GM23338 (cell line): ENCODE data around the gene CIPC. TPM values are rescaled to one million over a fixed set of nuclear protein-coding genes. Genes with fewer than 3 reads are reported as not detected.

Source experiments
- ATAC-seq: fragments of 200-7000 bp; cut with Tn5 transposase; 3 replicates; pipeline ENCODE4 v1.9.1; 2020
- DNase-seq: peaks from one replicate; pipeline ENCODE4 v3.0.0-alpha.2; 2015; ENCODE audit warnings: low spot score
- H2AFZ ChIP-seq: fragments of 200-600 bp; sonication (generic); 2 replicates; pipeline ENCODE4 v1.8.0; 2016; ENCODE audit warnings: antibody characterized with exemption, mild to moderate bottlenecking, moderate library complexity
- H3F3A ChIP-seq: fragments of 200-600 bp; sonication (generic); replicated peaks from 2 replicates; pipeline ENCODE4 v1.8.0; 2017; ENCODE audit warnings: antibody characterized with exemption, mixed run types, low read depth
- H3K27ac ChIP-seq: fragments of 200-600 bp; sonication (generic); 2 replicates; pipeline ENCODE4 v1.6.1; 2016; ENCODE audit warnings: low read depth
- H3K27me3 ChIP-seq: fragments of 200-600 bp; sonication (generic); 2 replicates; pipeline ENCODE4 v1.8.0; 2016; ENCODE audit warnings: mild to moderate bottlenecking, mixed run types, moderate library complexity; ENCODE audit not compliant: insufficient read depth
- H3K36me3 ChIP-seq: fragments of 200-600 bp; sonication (generic); 2 replicates; pipeline ENCODE4 v1.8.0; 2016; ENCODE audit warnings: mild to moderate bottlenecking; ENCODE audit not compliant: insufficient read depth
- H3K4me1 ChIP-seq: fragments of 200-600 bp; sonication (generic); 2 replicates; pipeline ENCODE4 v1.8.0; 2016; ENCODE audit warnings: mild to moderate bottlenecking, moderate library complexity; ENCODE audit not compliant: insufficient read depth
- H3K4me2 ChIP-seq: fragments of 200-600 bp; sonication (generic); 2 replicates; pipeline ENCODE4 v1.7.1; 2017; ENCODE audit warnings: mixed run types
- H3K4me3 ChIP-seq: fragments of 200-600 bp; sonication (generic); 2 replicates; pipeline ENCODE4 v1.6.1; 2016; ENCODE audit warnings: mixed run types
- H3K79me2 ChIP-seq: fragments of 200-600 bp; sonication (generic); replicated peaks from 2 replicates; pipeline ENCODE4 v1.8.0; 2017; ENCODE audit warnings: mild to moderate bottlenecking; ENCODE audit not compliant: insufficient read depth
- H3K9me2 ChIP-seq: fragments of 200-600 bp; sonication (generic); 2 replicates; pipeline ENCODE4 v1.8.0; 2017; ENCODE audit not compliant: insufficient read depth
- H4K20me1 ChIP-seq: fragments of 200-600 bp; sonication (generic); replicated peaks from 2 replicates; pipeline ENCODE4 v1.8.0; 2017; ENCODE audit warnings: mild to moderate bottlenecking; ENCODE audit not compliant: insufficient read depth
- H3K27ac Mint-ChIP-seq: 2 replicates; pipeline ENCODE4 v1.8.0; 2020; ENCODE audit warnings: inconsistent platforms, mild to moderate bottlenecking, moderate library complexity, mixed read lengths
- H3K27me3 Mint-ChIP-seq: 3 replicates; pipeline ENCODE4 v1.8.0; 2022; ENCODE audit warnings: low read depth, mild to moderate bottlenecking, moderate library complexity, mixed read lengths, inconsistent platforms; ENCODE audit not compliant: insufficient read depth, poor library complexity
- H3K36me3 Mint-ChIP-seq: 3 replicates; pipeline ENCODE4 v1.8.0; 2021; ENCODE audit warnings: low read depth, mild to moderate bottlenecking, inconsistent platforms, moderate library complexity, mixed read lengths
- H3K4me1 Mint-ChIP-seq: 3 replicates; pipeline ENCODE4 v1.8.0; 2020; ENCODE audit warnings: mild to moderate bottlenecking, inconsistent platforms, mixed read lengths
- H3K4me3 Mint-ChIP-seq: 3 replicates; pipeline ENCODE4 v1.8.0; 2021; ENCODE audit warnings: moderate library complexity, mild to moderate bottlenecking, inconsistent platforms, mixed read lengths
- H3K9me3 Mint-ChIP-seq: 3 replicates; pipeline ENCODE4 v1.8.0; 2020; ENCODE audit warnings: moderate library complexity, mild to moderate bottlenecking, inconsistent platforms, mixed read lengths
- CREB1 ChIP-seq: fragments of 250-450 bp; sonication (Bioruptor Pico); IDR thresholded peaks from 2 replicates; pipeline ENCODE4 v1.5.0; 2020; ENCODE audit warnings: low read depth, mild to moderate bottlenecking, moderate library complexity
- CTCF ChIP-seq, 2 experiments: fragments of 200-600 bp in 1 of 2; sonication (generic) in 1 of 2; conservative IDR thresholded peaks; 2 replicates each; pipeline versions ENCODE4 v1.5.1 to v1.6.1; 2016 to 2017; ENCODE audit warnings: antibody characterized with exemption in 2 of 2, low read depth in 2 of 2, mild to moderate bottlenecking in 2 of 2, moderate library complexity in 1 of 2
- ETS1 ChIP-seq: IDR thresholded peaks from 2 replicates; pipeline ENCODE4 v1.6.1; 2016; ENCODE audit warnings: antibody characterized with exemption
- EZH2 ChIP-seq: fragments of 200-600 bp; sonication (generic); IDR thresholded peaks from one replicate; pipeline ENCODE4 v1.8.0; 2017; ENCODE audit warnings: antibody characterized with exemption, mild to moderate bottlenecking, low read depth; ENCODE audit not compliant: unreplicated experiment
- EZH2phosphoT487 ChIP-seq: fragments of 200-600 bp; sonication (generic); IDR thresholded peaks from one replicate; pipeline ENCODE4 v1.8.1; 2018; ENCODE audit warnings: antibody characterized with exemption; ENCODE audit not compliant: unreplicated experiment
- NANOG ChIP-seq: IDR thresholded peaks from 2 replicates; pipeline ENCODE4 v1.6.1; 2016; ENCODE audit warnings: antibody characterized with exemption, borderline replicate concordance
- POLR2AphosphoS5 ChIP-seq: IDR thresholded peaks from 2 replicates; pipeline ENCODE4 v1.6.1; 2016; ENCODE audit warnings: antibody characterized with exemption, low read depth
- REST ChIP-seq: IDR thresholded peaks from one replicate; pipeline ENCODE4 v1.6.1; 2018; ENCODE audit warnings: antibody characterized with exemption; ENCODE audit not compliant: unreplicated experiment
- STAT1 ChIP-seq: IDR thresholded peaks from one replicate; pipeline ENCODE4 v1.6.1; 2016; ENCODE audit warnings: antibody characterized with exemption; ENCODE audit not compliant: unreplicated experiment
- ZNF114 ChIP-seq: fragments of 250-450 bp; sonication (Bioruptor Pico); IDR thresholded peaks from 2 replicates; pipeline ENCODE4 v1.5.0; 2020; ENCODE audit warnings: mild to moderate bottlenecking, moderate library complexity
- ZNF331 ChIP-seq: fragments of 250-450 bp; sonication (Bioruptor Pico); IDR thresholded peaks from 2 replicates; pipeline ENCODE4 v1.5.0; 2020; ENCODE audit warnings: low read depth, mild to moderate bottlenecking, moderate library complexity
- polyA plus RNA-seq: library from polyadenylated mRNA; unstranded; fragments of >200 nt; fragmentation: Nextera tagmentation; extraction: Ambion mirVana; gene quantifications from 2 replicates; pipeline ENCODE4 v1.2.1, GENCODE V29; 2016
- total RNA-seq: library from RNA; depleted of rRNA; stranded (reverse); fragments of >200 nt; shearing (Covaris generic); gene quantifications from 2 replicates; pipeline ENCODE4 v1.2.3, GENCODE V29; 2014

The CIPC gene
- total and polyA plus RNA-seq, 2 experiments from 2014 or later, result 8.1 to 36.9 TPM

GRCh38 chr14:77058785-77059184, 39.3 kb upstream of the CIPC start (continued):
- TF ChIP-seq ZNF114 (CRISPR knock-in tag), result no peak
- TF ChIP-seq ZNF331 (CRISPR knock-in tag), result no peak
- TF ChIP-seq REST, result no peak
- TF ChIP-seq NANOG, result no peak

GRCh38 chr14:77059276-77059915, 38.7 kb upstream of the CIPC start:
- Mint-ChIP-seq H3K27me3 (peaks cover 11% of the 10 kb centered on the region), H3K4me1 (peaks cover 16% of the 10 kb centered on the region), H3K4me3 (no peak overlapping the region; the same call in 2 of the 3 replicates), H3K9me3 (peaks cover 16% of the 10 kb centered on the region; the same call in 2 of the 3 replicates), H3K27ac (no peak overlapping the region; the same call in 1 of the 2 replicates), H3K36me3 (peaks cover 5% of the 10 kb centered on the region; the same call in 1 of the 3 replicates)
- no peaks in the 10 kb centered on the region for H3K9me2 ChIP-seq
- peak overlapping the region; percentile 85 for H2AFZ ChIP-seq
- no peak for TF ChIP-seq CREB1 (CRISPR knock-in tag)
- TF ChIP-seq STAT1, result no peak
- TF ChIP-seq ETS1, result no peak
- no peak for TF ChIP-seq EZH2phosphoT487
- TF ChIP-seq CTCF (conservative IDR thresholded peaks at IDR 0.05; ENCODE audit: low read depth in 2 of 2), result peak; percentile 37 to 56; a peak in 3 of 4 replicates
- TF ChIP-seq EZH2, result no peak
- no peak for TF ChIP-seq POLR2AphosphoS5
- peak overlapping the region; percentile 51; the same call in 1 of the 2 replicates for H3K4me2 ChIP-seq
- no peak overlapping the region for H3K4me3 ChIP-seq
- no peaks in the 10 kb centered on the region for H3K27me3 ChIP-seq
- no peaks in the 10 kb centered on the region; the same call in 1 of the 2 replicates for H3K4me1 ChIP-seq
- peak; percentile 92 for ATAC-seq
- H3K27ac ChIP-seq, result no peak overlapping the region
- peak; percentile 82 for DNase-seq
- H4K20me1 ChIP-seq, result no peaks in the 10 kb centered on the region
- no peaks in the 10 kb centered on the region for H3K36me3 ChIP-seq
- no peaks in the 10 kb centered on the region for H3K79me2 ChIP-seq
- no peaks in the 10 kb centered on the region for H3F3A ChIP-seq
